A549 treated with Mapracorat at 1 μM for 4 hours (cell line): ENCODE measurements around the gene ABCA7. TPM values are rescaled to one million over a fixed set of nuclear protein-coding genes. Genes with fewer than 3 reads are reported as not detected.

Experiments used
- total RNA-seq: library from RNA; stranded (reverse); fragments of 200-300 nt; extraction: Qiagen RNA extraction; gene quantifications from 5 replicates; pipeline ENCODE4 v1.2.3, GENCODE V29; 2022

The ABCA7 gene
- 8.7 to 16.2 TPM (median 12.6 TPM) in 5 replicates for total RNA-seq

GRCh38 chr19:1039646-1040475 lies at the start of gene ABCA7:
Gene ABCA7 (plus strand): TSS chr19:1040107. CDS start chr19:1041362, 1,255 bp downstream.

GRCh38 chr19:1000095-1000494 lies 39.8 kb upstream of the ABCA7 start, which contains the start of gene GRIN3B:
Gene GRIN3B (plus strand): TSS chr19:1000419. CDS start chr19:1000438, 19 bp downstream.

GRCh38 chr19:1020868-1021425 lies 19.0 kb upstream of the ABCA7 start, which contains the start of gene TMEM259:
Gene TMEM259 (minus strand): TSS chr19:1021123. CDS start chr19:1020996, 127 bp downstream.

GRCh38 chr19:1025960-1026782 lies 13.7 kb upstream of the ABCA7 start, which contains the start of gene CNN2:
Gene CNN2 (plus strand): TSS chr19:1026608. CDS start chr19:1026662, 54 bp downstream.

GRCh38 chr19:1066748-1067340 lies 26.9 kb downstream of the ABCA7 start, which contains the start of gene ARHGAP45:
Gene ARHGAP45 (plus strand): TSS chr19:1067167. CDS start chr19:1067406, 239 bp downstream.

GRCh38 chr19:1094978-1095701 lies 55.2 kb downstream of the ABCA7 start, which contains the start of gene POLR2E:
Gene POLR2E (minus strand): TSS chr19:1095375. CDS start chr19:1095315, 60 bp downstream.

GRCh38 chr19:1103708-1104310 lies 63.9 kb downstream of the ABCA7 start, which contains the start of gene GPX4:
Gene GPX4 (plus strand): TSS chr19:1103994. CDS start chr19:1104044, 50 bp downstream.

Other genes with a start within 250 kb of the ABCA7 start
- gene PTBP1, start 242.7 kb upstream of the ABCA7 start, total RNA-seq = 202 to 210 TPM (median 205 TPM) in 5 replicates
- 1.9 to 5.5 TPM (median 4.8 TPM) in 5 replicates for gene PLPPR3, start 218.2 kb upstream of the ABCA7 start, total RNA-seq
- gene AZU1, start 212.3 kb upstream of the ABCA7 start, total RNA-seq = 0.07 to 0.28 TPM (median 0.20 TPM) in 5 replicates
- gene PRTN3, start 199.1 kb upstream of the ABCA7 start, total RNA-seq = 0.13 to 0.42 TPM (median 0.30 TPM) in 5 replicates
- not detected in 5 replicates for gene ELANE, start 187.8 kb upstream of the ABCA7 start, total RNA-seq
- gene CFD, start 180.4 kb upstream of the ABCA7 start, total RNA-seq = 10.4 to 27.5 TPM (median 22.2 TPM) in 5 replicates
- 11.6 to 25.0 TPM (median 22.0 TPM) in 5 replicates for gene MED16, start 146.9 kb upstream of the ABCA7 start, total RNA-seq
- gene RNU6-9, start 146.6 kb upstream of the ABCA7 start, total RNA-seq = not detected in 5 replicates
- gene R3HDM4, start 126.9 kb upstream of the ABCA7 start, total RNA-seq = 25.9 to 43.5 TPM (median 37.1 TPM) in 5 replicates
- 0.31 to 0.65 TPM (median 0.54 TPM) in 4 of 5 replicates, not detected in the other for gene KISS1R, start 122.8 kb upstream of the ABCA7 start, total RNA-seq
- gene ARID3A, start 114.1 kb upstream of the ABCA7 start, total RNA-seq = 3.2 to 5.3 TPM (median 5.3 TPM) in 5 replicates
- 40.8 to 72.1 TPM (median 67.5 TPM) in 5 replicates for gene WDR18, start 55.8 kb upstream of the ABCA7 start, total RNA-seq
- gene GRIN3B, start 39.7 kb upstream of the ABCA7 start, total RNA-seq = 1.8 to 5.0 TPM (median 2.5 TPM) in 5 replicates
- 71.4 to 134 TPM (median 123 TPM) in 5 replicates for gene TMEM259, start 19.0 kb upstream of the ABCA7 start, total RNA-seq
- gene RNU6-2, start 18.6 kb upstream of the ABCA7 start, total RNA-seq = not detected in 5 replicates
- gene CNN2, start 13.5 kb upstream of the ABCA7 start, total RNA-seq = 66.3 to 85.2 TPM (median 76.4 TPM) in 5 replicates
- 1.9 to 4.3 TPM (median 4.1 TPM) in 5 replicates for gene ARHGAP45, start 27.1 kb downstream of the ABCA7 start, total RNA-seq
- gene POLR2E, start 55.3 kb downstream of the ABCA7 start, total RNA-seq = 206 to 247 TPM (median 231 TPM) in 5 replicates
- gene GPX4, start 63.9 kb downstream of the ABCA7 start, total RNA-seq = 425 to 512 TPM (median 484 TPM) in 5 replicates
- gene SBNO2, start 134.2 kb downstream of the ABCA7 start, total RNA-seq = 23.2 to 39.6 TPM (median 36.2 TPM) in 5 replicates
- gene STK11, start 165.7 kb downstream of the ABCA7 start, total RNA-seq = 31.4 to 37.3 TPM (median 35.9 TPM) in 5 replicates
- gene CBARP, start 197.9 kb downstream of the ABCA7 start, total RNA-seq = 2.2 to 4.6 TPM (median 4.4 TPM) in 5 replicates
- gene ATP5F1D, start 201.6 kb downstream of the ABCA7 start, total RNA-seq = 76.6 to 174 TPM (median 172 TPM) in 5 replicates
- 42.8 to 54.2 TPM (median 50.7 TPM) in 5 replicates for gene MIDN, start 208.5 kb downstream of the ABCA7 start, total RNA-seq
- gene CIRBP, start 229.2 kb downstream of the ABCA7 start, total RNA-seq = 94.0 to 177 TPM (median 104 TPM) in 5 replicates
- 43.0 to 92.1 TPM (median 78.4 TPM) in 5 replicates for gene FAM174C, start 235.4 kb downstream of the ABCA7 start, total RNA-seq
- 1.5 to 2.4 TPM (median 1.7 TPM) in 5 replicates for gene EFNA2, start 245.8 kb downstream of the ABCA7 start, total RNA-seq